NCI-H1105 (cell line): ENCODE measurements around the gene RNF40.

ENCODE experiments used
- DNase-seq: peaks from one replicate; lab custom pipeline; 2025; lab: John Stamatoyannopoulos, UW

RNF40 gene

GRCh38 chr16:30762991-30763725, 1.0 kb downstream of the RNF40 start:
- DNase-seq = no peak

GRCh38 chr16:30764086-30764485, 2.0 kb downstream of the RNF40 start:
- no peak for DNase-seq

- no peak for DNase-seq
Observed at GRCh38 chr16:30764816-30765465, 2.8 kb downstream of the RNF40 start.

- no peak for DNase-seq
Observed at GRCh38 chr16:30766206-30766932, 4.2 kb downstream of the RNF40 start.

GRCh38 chr16:30766933-30767284, 4.8 kb downstream of the RNF40 start:
- DNase-seq = no peak

- no peak for DNase-seq
Observed at GRCh38 chr16:30767767-30768465, 5.8 kb downstream of the RNF40 start.

- no peak for DNase-seq
Observed at GRCh38 chr16:30768583-30769181, 6.6 kb downstream of the RNF40 start.

- no peak for DNase-seq
Observed at GRCh38 chr16:30769379-30770089, 7.4 kb downstream of the RNF40 start.

- no peak for DNase-seq
Observed at GRCh38 chr16:30771726-30772125, 9.6 kb downstream of the RNF40 start.

GRCh38 chr16:30773826-30774225, 11.7 kb downstream of the RNF40 start:
- DNase-seq = no peak

GRCh38 chr16:30774367-30775130, 12.4 kb downstream of the RNF40 start:
- no peak for DNase-seq

- no peak for DNase-seq
Observed at GRCh38 chr16:30775131-30775391, 12.9 kb downstream of the RNF40 start.

GRCh38 chr16:30775392-30776188, 13.5 kb downstream of the RNF40 start:
- DNase-seq = peak; percentile 60

- DNase-seq = no peak
Observed at GRCh38 chr16:30777591-30778297, 15.6 kb downstream of the RNF40 start.

- no peak for DNase-seq
Observed at GRCh38 chr16:30778549-30779244, 16.6 kb downstream of the RNF40 start.

- DNase-seq = no peak
Observed at GRCh38 chr16:30779596-30779995, 17.5 kb downstream of the RNF40 start.

GRCh38 chr16:30780021-30780420, 17.9 kb downstream of the RNF40 start:
- DNase-seq = no peak

GRCh38 chr16:30780549-30780948, 18.4 kb downstream of the RNF40 start:
- no peak for DNase-seq
